ENCODE results near the gene ZNF691. TPM values are rescaled to one million over a fixed set of nuclear protein-coding genes. Genes with fewer than 3 reads are reported as not detected.
"Not testable (repeated sequence)": the region's sequence is repeated elsewhere in the genome, so short reads cannot be mapped to it uniquely, and the experiment has no call there.

Gene ZNF691
- total RNA-seq, 5 donors from 2014 or later (not counting 1 experiment from before 2014, with no cell fraction given) = 4.7 to 14.9 (median 13.0) TPM

DNA sequence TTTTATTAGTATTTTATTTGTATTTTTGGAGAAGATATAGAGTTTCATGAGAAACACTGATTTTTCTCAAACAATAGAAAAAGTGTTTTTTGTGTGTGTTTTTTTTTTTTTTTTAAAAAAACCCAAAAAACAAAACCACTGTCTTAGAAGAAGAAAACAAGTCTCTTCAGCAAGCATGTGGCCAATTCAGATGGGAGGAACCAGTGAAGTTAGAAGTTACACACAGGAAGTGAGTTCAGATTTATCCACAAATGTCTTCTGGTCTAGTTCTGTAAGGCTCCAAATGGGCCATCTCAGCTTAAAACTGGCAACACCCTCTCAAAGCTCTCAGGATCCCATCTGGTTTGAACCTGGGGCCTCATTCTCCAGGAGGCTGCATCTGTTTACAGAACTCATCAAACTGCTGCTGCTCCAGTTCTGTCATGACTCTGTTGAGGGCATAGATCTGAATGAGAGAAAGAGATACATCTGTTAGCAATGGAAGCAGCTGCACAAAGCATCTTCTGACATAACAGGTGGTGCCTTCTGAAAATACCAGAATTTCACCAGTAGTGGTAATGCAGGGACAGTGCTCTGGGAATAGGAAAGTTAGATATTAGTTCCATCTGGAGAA, 39.3 kb upstream of the ZNF691 start:
- Histone ChIP-seq H3K27me3 (replicated peaks in 1 of 2; ENCODE audit: control insufficient read depth in 2 of 2, extremely low read depth in 1 of 2, insufficient read depth in 2 of 2, low read length in 1 of 2) (peaks cover 0 to 3% of the 10 kb centered on the region in 2 experiments), H3K4me1 (ENCODE audit: control insufficient read depth in 1 of 2, extremely low read depth in 1 of 2, insufficient read depth in 2 of 2, low read length in 2 of 2) (peaks cover 4 to 12% of the 10 kb centered on the region in 2 experiments), H3K36me3 (ENCODE audit: control insufficient read depth in 2 of 2, extremely low read depth in 1 of 2, insufficient read depth in 1 of 2, low read length in 1 of 2) (peaks cover 0 to 7% of the 10 kb centered on the region in 2 donors), H3K4me3 (ENCODE audit: control insufficient read depth in 1 of 2, extremely low read depth in 1 of 2, low read length in 1 of 2) (no peak overlapping the region), H3K9me3 (no peaks in the 10 kb centered on the region), H3K27ac (ENCODE audit: low read length) (peak overlapping the region; percentile 9)
- Mint-ChIP-seq H3K4me3 (no peak overlapping the region), H3K4me1 (peaks cover 11 to 14% (median 12%) of the 10 kb centered on the region in 3 donors), H3K36me3 (peaks cover 35% of the 10 kb centered on the region), H3K9me3 (no peaks in the 10 kb centered on the region), H3K27ac (peak overlapping the region; percentile 56 to 63), H3K27me3 (no peaks in the 10 kb centered on the region)
- no peak for DNase-seq
- CTCF ChIA-PET = no interaction called here
- no peak for ATAC-seq (replicated peaks in 1 of 4)
- POLR2A ChIA-PET = interaction anchor here in 1 of 2 donors (0.6 kb wide), 1 partner anchor 982 kb away, joined by 6 read pairs; no protein-coding TSS in a partner anchor

DNA sequence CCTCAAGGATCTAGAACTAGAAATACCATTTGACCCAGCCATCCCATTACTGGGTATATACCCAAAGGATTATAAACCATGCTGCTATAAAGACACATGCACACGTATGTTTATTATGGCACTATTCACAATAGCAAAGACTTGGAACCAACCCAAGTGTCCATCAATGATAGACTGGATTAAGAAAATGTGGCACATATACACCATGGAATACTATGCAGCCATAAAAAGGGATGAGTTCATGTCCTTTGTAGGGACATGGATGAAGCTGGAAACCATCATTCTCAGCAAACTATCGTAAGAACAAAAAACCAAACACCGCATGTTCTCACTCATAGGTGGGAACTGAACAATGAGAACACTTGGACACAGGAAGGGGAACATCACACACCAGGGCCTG, 31.6 kb upstream of the ZNF691 start:
- peaks cover 10 to 13% of the 10 kb centered on the region in 2 experiments for H3K4me1 ChIP-seq (ENCODE audit: control insufficient read depth in 1 of 2, extremely low read depth in 1 of 2, insufficient read depth in 2 of 2, low read length in 2 of 2)
- Mint-ChIP-seq H3K4me1 (peaks cover 20 to 34% (median 20%) of the 10 kb centered on the region in 3 donors), H3K36me3 (peaks cover 12% of the 10 kb centered on the region)
- H3K4me3 ChIP-seq (ENCODE audit: control insufficient read depth in 1 of 2, extremely low read depth in 1 of 2, low read length in 1 of 2); CTCF ChIA-PET; H3K27ac Mint-ChIP-seq; POLR2A ChIA-PET; ATAC-seq (replicated peaks in 1 of 4); H3K27me3 ChIP-seq (replicated peaks in 1 of 2; ENCODE audit: control insufficient read depth in 2 of 2, extremely low read depth in 1 of 2, insufficient read depth in 2 of 2, low read length in 1 of 2); H3K27me3 Mint-ChIP-seq; H3K4me3 Mint-ChIP-seq; DNase-seq; H3K36me3 ChIP-seq (ENCODE audit: control insufficient read depth in 2 of 2, extremely low read depth in 1 of 2, insufficient read depth in 1 of 2, low read length in 1 of 2); H3K27ac ChIP-seq (ENCODE audit: low read length); H3K9me3 Mint-ChIP-seq; H3K9me3 ChIP-seq: not testable (repeated sequence)
- no CpG with 5 or more reads among the region's 3 CpGs for WGBS (ENCODE audit: insufficient coverage)

DNA sequence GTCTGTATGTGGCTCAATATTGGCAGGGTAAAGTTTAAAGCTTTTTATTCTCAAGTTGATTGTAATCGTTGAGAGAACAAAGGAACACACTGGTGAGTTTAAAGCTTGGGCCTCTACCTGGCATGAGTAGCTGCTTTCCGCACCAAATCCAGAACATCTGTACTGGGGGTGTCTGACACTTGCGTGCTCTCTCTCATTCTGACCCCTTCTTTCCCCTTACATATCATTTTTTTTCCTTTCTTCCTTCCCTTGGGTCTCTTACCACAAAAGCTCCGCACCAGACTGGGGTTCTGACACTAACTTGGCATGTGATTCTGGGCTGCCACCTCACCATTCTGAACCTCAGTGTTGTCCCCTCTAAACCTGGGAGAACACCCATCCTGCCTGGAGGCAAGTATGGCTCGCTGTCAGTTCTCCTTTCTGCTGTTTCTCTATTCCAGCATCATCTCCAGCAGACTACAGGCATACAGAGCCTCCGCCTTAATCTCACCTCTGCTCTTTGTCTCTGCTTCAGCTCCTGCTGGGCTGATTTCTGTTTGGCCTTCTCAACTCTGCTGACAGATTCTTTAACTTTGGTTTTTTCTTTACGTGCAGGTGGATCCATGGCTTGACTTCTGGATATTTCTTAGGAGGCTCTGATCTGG, 30.4 kb upstream of the ZNF691 start:
- POLR2A ChIA-PET = interaction anchor here (0.6 to 1.7 kb wide), 2 partner anchors 31 to 49 kb away, joined by 4 read pairs; partner anchors contain the start of genes C1orf50 (in 1 of the 2) and P3H1 (in 1 of the 2)

DNA sequence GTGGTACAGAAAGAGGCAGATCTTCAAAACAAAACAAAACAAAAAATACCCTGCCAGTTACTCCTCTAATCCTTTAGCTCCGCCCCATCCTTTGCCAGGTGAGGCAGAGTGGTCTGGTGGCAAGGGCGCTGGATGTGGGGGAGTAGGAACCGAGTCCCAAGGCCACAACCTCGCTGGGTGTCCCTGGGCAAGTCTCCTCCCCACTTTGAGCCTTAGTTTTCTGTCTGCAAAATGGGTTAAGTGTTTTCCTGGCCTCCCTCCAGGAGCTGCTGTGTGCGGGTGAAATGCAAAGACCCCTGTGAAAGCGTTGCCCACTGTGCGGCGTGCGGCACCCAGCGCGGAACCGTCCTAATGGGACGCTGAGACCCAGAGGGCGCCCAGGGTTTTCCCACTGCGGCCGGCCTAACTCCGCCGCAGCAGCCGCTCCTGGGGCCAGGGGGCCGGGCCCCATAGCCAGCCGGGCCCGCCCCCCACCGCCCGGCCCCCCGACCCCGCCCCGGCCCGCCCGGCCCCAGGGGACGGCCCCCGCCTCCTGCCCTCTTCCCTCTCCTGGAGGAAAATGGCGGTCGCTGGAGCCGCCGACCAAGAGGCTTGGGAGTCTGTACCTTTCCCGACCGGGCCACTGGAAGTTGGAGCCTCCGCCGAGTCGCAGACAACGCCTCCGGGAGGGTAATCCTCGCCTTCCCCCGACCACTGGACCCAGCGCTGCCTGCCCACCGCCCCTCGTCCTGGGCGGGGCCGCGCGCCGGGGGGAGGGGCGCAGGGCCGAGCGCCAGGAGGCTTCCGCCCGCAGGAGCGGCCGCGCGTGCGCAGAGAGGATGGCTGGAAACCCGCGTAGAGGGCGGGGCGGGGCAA, 29.6 kb upstream of the ZNF691 start, which contains the start of the genes ERMAP and SVBP:
Gene ERMAP (plus strand): TSS at position 538 of the 855 bp plus-strand sequence. CDS start 13,327 bp downstream, outside the sequence.
Gene SVBP (minus strand): TSS at position 813 of the 855 bp plus-strand sequence. CDS start 853 bp downstream, outside the sequence.
- H3K4me1 ChIP-seq (ENCODE audit: control insufficient read depth in 1 of 2, extremely low read depth in 1 of 2, insufficient read depth in 2 of 2, low read length in 2 of 2) = peaks cover 10 to 13% of the 10 kb centered on the region in 2 experiments
- DNase-seq = peak; percentile 80 to 96 (median 90)
- peak; percentile 87 to 91 (median 88) for ATAC-seq (replicated peaks in 1 of 4)
- Mint-ChIP-seq H3K9me3 (no peaks in the 10 kb centered on the region), H3K36me3 (no peaks in the 10 kb centered on the region), H3K27ac (peak within 1 kb of the TSS; percentile 90 to 93), H3K4me1 (peaks cover 20 to 39% (median 20%) of the 10 kb centered on the region in 3 donors), H3K4me3 (peak within 1 kb of the TSS; percentile 78 to 84 (median 83)), H3K27me3 (no peaks in the 10 kb centered on the region)
- 0% methylated on average over 33 of the region's 66 CpGs for WGBS (ENCODE audit: insufficient coverage)
- no peaks in the 10 kb centered on the region for H3K9me3 ChIP-seq
- no peaks in the 10 kb centered on the region for H3K27me3 ChIP-seq (replicated peaks in 1 of 2; ENCODE audit: control insufficient read depth in 2 of 2, extremely low read depth in 1 of 2, insufficient read depth in 2 of 2, low read length in 1 of 2)
- ChIA-PET POLR2A (interaction anchor here (0.6 to 1.7 kb wide), 3 partner anchors 30 to 50 kb away, joined by 3 to 4 read pairs (median 4); partner anchors contain the start of genes C1orf50 (in 1 of the 2), P3H1 (in 1 of the 2) and ZNF691 (in 1 of the 2)), CTCF (interaction anchor here (0.6 to 4.0 kb wide), 5 partner anchors 9 to 142 kb away, joined by 3 to 16 read pairs (median 4); partner anchors contain the start of genes C1orf50 (in 1 of the 2), P3H1 (in 1 of the 2) and ZNF691 (in 1 of the 2))
- peak within 1 kb of the TSS; percentile 81 for H3K27ac ChIP-seq (ENCODE audit: low read length)
- no peaks in the 10 kb centered on the region for H3K36me3 ChIP-seq (ENCODE audit: control insufficient read depth in 2 of 2, extremely low read depth in 1 of 2, insufficient read depth in 1 of 2, low read length in 1 of 2)
- peak within 1 kb of the TSS; percentile 66 to 82 for H3K4me3 ChIP-seq (ENCODE audit: control insufficient read depth in 1 of 2, extremely low read depth in 1 of 2, low read length in 1 of 2)

More for the DNA sequence above, 30.4 kb upstream of the ZNF691 start:
- peak overlapping the region; percentile 90 to 93 for H3K27ac Mint-ChIP-seq
- Histone ChIP-seq H3K27ac (ENCODE audit: low read length) (peak overlapping the region; percentile 81), H3K36me3 (ENCODE audit: control insufficient read depth in 2 of 2, extremely low read depth in 1 of 2, insufficient read depth in 1 of 2, low read length in 1 of 2) (no peaks in the 10 kb centered on the region), H3K4me1 (ENCODE audit: control insufficient read depth in 1 of 2, extremely low read depth in 1 of 2, insufficient read depth in 2 of 2, low read length in 2 of 2) (peaks cover 10 to 13% of the 10 kb centered on the region in 2 experiments), H3K4me3 (ENCODE audit: control insufficient read depth in 1 of 2, extremely low read depth in 1 of 2, low read length in 1 of 2) (peak overlapping the region; percentile 66 to 82), H3K27me3 (replicated peaks in 1 of 2; ENCODE audit: control insufficient read depth in 2 of 2, extremely low read depth in 1 of 2, insufficient read depth in 2 of 2, low read length in 1 of 2) (no peaks in the 10 kb centered on the region), H3K9me3 (no peaks in the 10 kb centered on the region)
- H3K4me3 Mint-ChIP-seq = peak overlapping the region; percentile 78 to 84 (median 83)
- ATAC-seq (replicated peaks in 1 of 4) (peak; percentile 0 to 4 (median 1)), DNase-seq (peak in 7 of 35 experiments; percentile 2 to 16 (median 3))
- no peaks in the 10 kb centered on the region for H3K9me3 Mint-ChIP-seq
- CTCF ChIA-PET = interaction anchor here in 1 of 2 donors (1.2 to 4.0 kb wide), 2 partner anchors 30 to 49 kb away, joined by 4 to 16 read pairs; partner anchors contain the start of genes C1orf50, P3H1 and ZNF691
- no peaks in the 10 kb centered on the region for H3K27me3 Mint-ChIP-seq
- H3K4me1 Mint-ChIP-seq = peaks cover 20 to 39% (median 20%) of the 10 kb centered on the region in 3 donors
- WGBS (ENCODE audit: insufficient coverage) = 13% methylated on average over 3 of the region's 7 CpGs
- peaks cover 4% of the 10 kb centered on the region for H3K36me3 Mint-ChIP-seq

DNA sequence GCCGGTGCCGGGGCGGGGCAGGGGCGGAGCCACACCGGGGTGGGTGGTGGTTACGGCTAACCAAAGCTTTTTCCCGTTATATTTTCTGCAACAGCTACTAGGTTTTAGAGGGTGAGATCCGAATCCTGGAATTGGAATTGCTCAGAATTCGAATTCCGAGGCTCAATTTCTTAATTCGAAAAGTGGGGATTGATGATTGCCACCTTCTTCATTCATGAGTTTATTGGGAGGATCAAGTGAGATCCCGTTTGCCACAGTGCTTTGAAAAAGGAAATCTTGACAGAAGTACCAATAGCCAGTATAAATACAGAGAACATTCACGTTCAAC, 29.0 kb upstream of the ZNF691 start:
- ATAC-seq (replicated peaks in 1 of 4) (no peak), DNase-seq (no peak)
- WGBS (ENCODE audit: insufficient coverage) = 0% methylated on average over 3 of the region's 13 CpGs
- H3K4me3 Mint-ChIP-seq = peak overlapping the region; percentile 70 to 84 (median 83)
- H3K36me3 ChIP-seq (ENCODE audit: control insufficient read depth in 2 of 2, extremely low read depth in 1 of 2, insufficient read depth in 1 of 2, low read length in 1 of 2) = no peaks in the 10 kb centered on the region
- CTCF ChIA-PET = interaction anchor here (0.6 to 4.0 kb wide), 5 partner anchors 9 to 142 kb away, joined by 3 to 16 read pairs (median 3); partner anchors contain the start of genes C1orf50 (in 1 of the 2), P3H1 (in 1 of the 2) and ZNF691 (in 1 of the 2)
- POLR2A ChIA-PET = interaction anchor here in 1 of 2 donors (0.8 to 1.7 kb wide), 2 partner anchors 29 to 50 kb away, joined by 3 to 4 read pairs; partner anchors contain the start of genes C1orf50, P3H1 and ZNF691
- H3K9me3 ChIP-seq = no peaks in the 10 kb centered on the region
- H3K27ac ChIP-seq (ENCODE audit: low read length) = no peak overlapping the region
- H3K4me3 ChIP-seq (ENCODE audit: control insufficient read depth in 1 of 2, extremely low read depth in 1 of 2, low read length in 1 of 2) = peak overlapping the region; percentile 49 to 54
- no peaks in the 10 kb centered on the region for H3K9me3 Mint-ChIP-seq
- H3K27ac Mint-ChIP-seq = no peak overlapping the region
- peaks cover 10 to 13% of the 10 kb centered on the region in 2 experiments for H3K4me1 ChIP-seq (ENCODE audit: control insufficient read depth in 1 of 2, extremely low read depth in 1 of 2, insufficient read depth in 2 of 2, low read length in 2 of 2)
- no peaks in the 10 kb centered on the region for H3K36me3 Mint-ChIP-seq
- no peaks in the 10 kb centered on the region for H3K27me3 ChIP-seq (replicated peaks in 1 of 2; ENCODE audit: control insufficient read depth in 2 of 2, extremely low read depth in 1 of 2, insufficient read depth in 2 of 2, low read length in 1 of 2)
- H3K4me1 Mint-ChIP-seq = peaks cover 20 to 39% (median 20%) of the 10 kb centered on the region in 3 donors
- H3K27me3 Mint-ChIP-seq = no peaks in the 10 kb centered on the region
